Heart left ventricle (tissue), 13 donors: ENCODE data around the gene LETM1.

Experiments
- POLR2A ChIP-seq, 2 donors: fragments of 450-650 bp; IDR thresholded peaks; one replicate each; pipeline ENCODE4 v1.6.1; 2017; ENCODE audit warnings: antibody characterized with exemption in 2 of 2, mild to moderate bottlenecking in 2 of 2, moderate library complexity in 2 of 2
- TF ChIP-seq, protein P1 (sequence below), 12 donors: fragments of 200-600 bp; sonication (generic) in 4 of 12; IDR thresholded peaks; one replicate each; pipeline versions ENCODE4 v1.5.0 to v1.8.0; 2018 to 2022; ENCODE audit warnings: antibody characterized with exemption in 12 of 12, mild to moderate bottlenecking in 5 of 12
- donor health status: ischemic (EF 13 %, LVEDD 7.1; RV severe dilation, severe dysfunction).
- donor health status: DM: no; HTN: yes; CAD: no.
- donor health status: DM: no; HTN: no; CAD: no.
- donor health status: ischemic (EF 25% LVEDD 6.9; RV normal size, moderate dysfunction).
- donor health status: ischemic (EF 25% LVEDD 5.7; RV mildly dilated, moderate dysfunction).
- donor health status: ischemic (EF 35%, LVEDD 5.7; RV mildly dilated, moderate dysfunction).
- donor health status: nonischemic (EF 11% LVEDD 7.7; RV severe dilation, severe dysfunction).
- donor health status: DM: yes; HTN: yes; CAD: no.
- donor health status: PGD.
- donor health status: ischemic (EF 29% LVEDD 5.4; RV normal size, mild dysfunction).
- donor health status: nonischemic (EF 23%, LVEDD 6.1; RV moderate dilation, normal function).

DNA sequence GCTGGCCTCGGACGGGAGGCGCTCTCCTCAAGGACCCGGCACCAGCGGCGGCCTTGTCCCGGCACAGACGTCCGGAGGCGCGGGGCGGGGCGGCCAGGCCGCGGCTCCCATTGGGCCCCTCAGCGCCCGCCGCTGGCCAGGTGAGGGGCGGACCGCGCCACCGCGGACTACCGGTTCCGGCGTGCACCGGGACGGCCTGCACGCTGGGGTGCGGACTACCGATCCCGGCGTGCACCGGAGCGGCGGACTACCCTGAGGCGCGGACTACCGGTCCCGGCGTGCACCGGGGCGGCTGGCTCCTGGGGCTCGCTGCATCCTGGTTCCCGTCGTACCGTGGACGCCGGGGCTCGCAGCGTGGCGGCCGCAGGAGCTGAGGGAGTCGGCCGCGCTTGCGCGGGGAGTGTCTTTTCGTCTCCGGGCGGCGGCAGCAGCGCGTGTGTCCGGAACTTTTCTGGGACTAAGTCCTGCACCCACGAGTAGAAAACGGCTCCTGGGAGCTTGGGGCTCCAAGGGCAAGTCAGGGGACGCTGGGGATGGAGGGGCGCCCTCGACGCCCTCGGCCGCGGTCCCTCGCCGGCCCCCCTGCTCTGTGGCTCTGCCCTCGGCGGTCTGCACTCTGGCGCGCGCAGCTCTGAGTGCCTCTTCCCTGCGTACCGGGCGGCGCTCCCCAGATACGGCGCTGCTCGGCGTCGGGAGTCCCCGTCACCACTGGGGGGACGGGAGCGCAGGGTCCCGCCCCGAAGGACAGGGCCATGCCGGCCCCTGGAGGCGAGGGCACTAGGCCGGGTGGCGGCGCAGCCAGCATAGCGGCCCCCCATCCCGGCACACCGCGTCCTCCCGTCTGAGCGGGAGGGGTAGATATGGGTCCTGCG lies at the start of gene LETM1:
- TF ChIP-seq, protein P1, sequence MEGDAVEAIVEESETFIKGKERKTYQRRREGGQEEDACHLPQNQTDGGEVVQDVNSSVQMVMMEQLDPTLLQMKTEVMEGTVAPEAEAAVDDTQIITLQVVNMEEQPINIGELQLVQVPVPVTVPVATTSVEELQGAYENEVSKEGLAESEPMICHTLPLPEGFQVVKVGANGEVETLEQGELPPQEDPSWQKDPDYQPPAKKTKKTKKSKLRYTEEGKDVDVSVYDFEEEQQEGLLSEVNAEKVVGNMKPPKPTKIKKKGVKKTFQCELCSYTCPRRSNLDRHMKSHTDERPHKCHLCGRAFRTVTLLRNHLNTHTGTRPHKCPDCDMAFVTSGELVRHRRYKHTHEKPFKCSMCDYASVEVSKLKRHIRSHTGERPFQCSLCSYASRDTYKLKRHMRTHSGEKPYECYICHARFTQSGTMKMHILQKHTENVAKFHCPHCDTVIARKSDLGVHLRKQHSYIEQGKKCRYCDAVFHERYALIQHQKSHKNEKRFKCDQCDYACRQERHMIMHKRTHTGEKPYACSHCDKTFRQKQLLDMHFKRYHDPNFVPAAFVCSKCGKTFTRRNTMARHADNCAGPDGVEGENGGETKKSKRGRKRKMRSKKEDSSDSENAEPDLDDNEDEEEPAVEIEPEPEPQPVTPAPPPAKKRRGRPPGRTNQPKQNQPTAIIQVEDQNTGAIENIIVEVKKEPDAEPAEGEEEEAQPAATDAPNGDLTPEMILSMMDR (IDR thresholded peaks at IDR 0.05): peak in 4 of 12 donors; percentile 3 to 31 (median 22)
- peak in 1 of 2 donors; percentile 81 for TF ChIP-seq POLR2A (IDR thresholded peaks at IDR 0.05)
